ENCODE data around the gene NOTCH1. TPM values are rescaled to one million over a fixed set of nuclear protein-coding genes. Genes with fewer than 3 reads are reported as not detected.

Gene NOTCH1
- total RNA-seq, 4 donors from 2014 or later, result 38.2 to 95.7 (median 53.8) TPM

GRCh38 chr9:136497916-136498695 is 47.7 kb downstream of the NOTCH1 start:
- H3K9me3 ChIP-seq, result no peaks in the 10 kb centered on the region
- H3K36me3 ChIP-seq, result peaks cover 0 to 84% (median 0%) of the 10 kb centered on the region in 3 donors
- TF ChIP-seq CTCF (IDR thresholded peaks at IDR 0.05), result no peak
- TF ChIP-seq POLR2A (IDR thresholded peaks at IDR 0.05), result no peak
- no peak overlapping the region for H3K4me3 ChIP-seq
- no peaks in the 10 kb centered on the region for H3K27me3 ChIP-seq
- H3K4me1 ChIP-seq, result no peaks in the 10 kb centered on the region
- DNase-seq, result no peak
- no peak overlapping the region for H3K27ac ChIP-seq

GRCh38 chr9:136496801-136497620 is 48.8 kb downstream of the NOTCH1 start:
- TF ChIP-seq CTCF (IDR thresholded peaks at IDR 0.05), result no peak
- TF ChIP-seq POLR2A (IDR thresholded peaks at IDR 0.05), result no peak
- no peak overlapping the region for H3K4me3 ChIP-seq
- peaks cover 0 to 73% (median 0%) of the 10 kb centered on the region in 3 donors for H3K36me3 ChIP-seq
- H3K27ac ChIP-seq, result no peak overlapping the region
- no peaks in the 10 kb centered on the region for H3K27me3 ChIP-seq
- H3K9me3 ChIP-seq, result no peaks in the 10 kb centered on the region
- no peak for DNase-seq
- H3K4me1 ChIP-seq, result no peaks in the 10 kb centered on the region

- no peak overlapping the region for H3K4me3 ChIP-seq
- DNase-seq, result no peak
- H3K27me3 ChIP-seq, result no peaks in the 10 kb centered on the region
- no peaks in the 10 kb centered on the region for H3K9me3 ChIP-seq
- TF ChIP-seq CTCF (IDR thresholded peaks at IDR 0.05) (no peak), POLR2A (IDR thresholded peaks at IDR 0.05) (no peak)
- H3K27ac ChIP-seq, result no peak overlapping the region
- no peaks in the 10 kb centered on the region for H3K4me1 ChIP-seq
- H3K36me3 ChIP-seq, result peaks cover 0 to 64% (median 0%) of the 10 kb centered on the region in 3 donors
Measured at GRCh38 chr9:136496181-136496580, 49.7 kb downstream of the NOTCH1 start.

- TF ChIP-seq CTCF (IDR thresholded peaks at IDR 0.05) (no peak), POLR2A (IDR thresholded peaks at IDR 0.05) (no peak)
- Histone ChIP-seq H3K27me3 (no peaks in the 10 kb centered on the region), H3K9me3 (no peaks in the 10 kb centered on the region), H3K27ac (no peak overlapping the region), H3K36me3 (peaks cover 0 to 56% (median 0%) of the 10 kb centered on the region in 3 donors), H3K4me3 (no peak overlapping the region), H3K4me1 (no peaks in the 10 kb centered on the region)
- DNase-seq, result no peak
Measured at GRCh38 chr9:136495238-136495800, 50.5 kb downstream of the NOTCH1 start.

GRCh38 chr9:136494531-136495215 is 51.2 kb downstream of the NOTCH1 start:
- Histone ChIP-seq H3K36me3 (peaks cover 0 to 49% (median 0%) of the 10 kb centered on the region in 3 donors), H3K9me3 (no peaks in the 10 kb centered on the region), H3K27ac (no peak overlapping the region), H3K27me3 (no peaks in the 10 kb centered on the region), H3K4me3 (no peak overlapping the region), H3K4me1 (no peaks in the 10 kb centered on the region)
- no peak for DNase-seq
- no peak for TF ChIP-seq CTCF (IDR thresholded peaks at IDR 0.05)
- TF ChIP-seq POLR2A (IDR thresholded peaks at IDR 0.05), result no peak

All from Peyer's patch (tissue), 4 donors.